K562 (cell line): ENCODE measurements around the gene ZNF407. TPM values are rescaled to one million over a fixed set of nuclear protein-coding genes. Genes with fewer than 3 reads are reported as not detected.

ENCODE experiments used
- ATAC-seq: fragments of 200-7000 bp; cut with Tn5 transposase; 3 replicates; pipeline ENCODE4 v1.9.1; 2020; ENCODE audit warnings: moderate library complexity
- BruUV-seq: library from RNA; stranded (reverse); fragments of 400-500 nt; replicated peaks from 2 replicates; lab custom pipeline; 2021; lab: Mats Ljungman, UMichigan
- CTCF ChIA-PET: fragments of 300-600 bp; formaldehyde crosslinking; extraction: SDS; loops from one replicate; lab custom pipeline; 2021; ENCODE audit warnings: low intra/inter-chr PET ratio; lab: Yijun Ruan, JAX
- POLR2A ChIA-PET: fragments of 300-600, 350-650 bp; sonication (Branson Sonifier 250); formaldehyde crosslinking; extraction: SDS; loops from one replicate; lab custom pipeline; 2021; ENCODE audit warnings: antibody characterized with exemption, inconsistent platforms; lab: Yijun Ruan, JAX
- DNase-seq, 4 experiments: peaks; one replicate each; pipeline versions ENCODE4 v3.0.0 to v3.0.0-alpha.2; 2011 to 2018; ENCODE audit warnings: low spot score in 3 of 4, mixed read lengths in 3 of 4; ENCODE audit errors: extremely low read depth in 1 of 4
- FAIRE-seq: peaks from 2 replicates; lab custom pipeline; 2011; peaks lifted over from hg19 to GRCh38; lab: Jason Lieb, UNC
- H2AFZ ChIP-seq: 2 replicates; pipeline ENCODE4 v1.6.0; 2011; ENCODE audit warnings: low read depth, low read length, control low read depth, inconsistent platforms
- H3K27ac ChIP-seq: fragments of 200-600 bp; 3 replicates; pipeline ENCODE4 v1.8.0; 2011; ENCODE audit warnings: low read depth, mild to moderate bottlenecking, control low read depth, inconsistent platforms, low read length, moderate library complexity, mixed read lengths; ENCODE audit errors: extremely low read depth
- H3K27me3 ChIP-seq, 2 experiments: fragments of 300-600 bp in 1 of 2; 2 replicates in 1 of 2; 3 replicates in 1 of 2; pipeline versions ENCODE4 v1.6.0 to v1.8.0; 2011; ENCODE audit warnings: inconsistent platforms in 2 of 2, low read length in 2 of 2, mild to moderate bottlenecking in 1 of 2, mixed read lengths in 1 of 2, moderate library complexity in 1 of 2; ENCODE audit not compliant: control insufficient read depth in 2 of 2, insufficient read depth in 2 of 2
- H3K36me3 ChIP-seq: fragments of 300-600 bp; 3 replicates; pipeline ENCODE4 v1.8.0; 2011; ENCODE audit warnings: mild to moderate bottlenecking, low read length, inconsistent platforms; ENCODE audit not compliant: control insufficient read depth, insufficient read depth
- H3K4me1 ChIP-seq, 2 experiments: fragments of 200-600 bp in 1 of 2; replicated peaks in 1 of 2; 2 replicates in 1 of 2; 3 replicates in 1 of 2; pipeline versions ENCODE4 v1.5.1 to v1.8.0; 2011; ENCODE audit warnings: inconsistent platforms in 2 of 2, low read length in 2 of 2, mild to moderate bottlenecking in 1 of 2, mixed read lengths in 1 of 2, moderate library complexity in 1 of 2; ENCODE audit not compliant: control insufficient read depth in 2 of 2, insufficient read depth in 2 of 2
- H3K4me2 ChIP-seq: 2 replicates; pipeline ENCODE4 v1.6.1; 2011; ENCODE audit warnings: low read length, control low read depth, inconsistent platforms, mixed read lengths; ENCODE audit not compliant: insufficient read depth
- H3K4me3 ChIP-seq: fragments of 200-600 bp; sonication (generic), shearing (Covaris generic); 2 replicates; pipeline ENCODE4 v1.5.1; 2016; ENCODE audit warnings: control low read depth, inconsistent platforms
- H3K79me2 ChIP-seq: fragments of 200-600 bp; 3 replicates; pipeline ENCODE4 v1.8.0; 2011; ENCODE audit warnings: low read length, inconsistent platforms; ENCODE audit not compliant: control insufficient read depth, insufficient read depth
- H3K9ac ChIP-seq, 2 experiments: 2 replicates each; pipeline versions ENCODE4 v1.6.0 to v1.6.1; 2011; ENCODE audit warnings: low read depth in 2 of 2, low read length in 2 of 2, control low read depth in 1 of 2, inconsistent platforms in 1 of 2, mild to moderate bottlenecking in 1 of 2, mixed read lengths in 1 of 2; ENCODE audit not compliant: insufficient read depth in 1 of 2
- H3K9me1 ChIP-seq: one replicate; pipeline ENCODE4 v1.6.0; 2011; ENCODE audit warnings: inconsistent platforms, mild to moderate bottlenecking, low read length, moderate library complexity; ENCODE audit not compliant: control insufficient read depth, insufficient read depth
- H3K9me3 ChIP-seq: replicated peaks from 2 replicates; pipeline ENCODE4 v1.5.1; 2011; ENCODE audit warnings: low read depth, low read length, inconsistent platforms; ENCODE audit not compliant: control insufficient read depth, insufficient read depth
- H4K20me1 ChIP-seq: replicated peaks from 2 replicates; pipeline ENCODE4 v1.6.1; 2011; ENCODE audit warnings: low read length, inconsistent platforms, mixed read lengths; ENCODE audit not compliant: control insufficient read depth, insufficient read depth
- CBX2 ChIP-seq: fragments of 200-600 bp; sonication (generic); IDR thresholded peaks from one replicate; pipeline ENCODE4 v1.6.1; 2012; ENCODE audit warnings: mild to moderate bottlenecking, low read length, inconsistent platforms; ENCODE audit not compliant: insufficient read depth, poor library complexity, severe bottlenecking
- E2F3 ChIP-seq: fragments of 250-450 bp; sonication (Bioruptor Pico); IDR thresholded peaks from 2 replicates; pipeline ENCODE4 v1.4.0; 2020; ENCODE audit warnings: mild to moderate bottlenecking
- FOXK1 ChIP-seq: sonication (generic); formaldehyde crosslinking; IDR thresholded peaks from 2 replicates; pipeline ENCODE4 v1.8.0; 2022; ENCODE audit warnings: missing genetic modification reagents, mild to moderate bottlenecking, borderline replicate concordance
- HIVEP1 ChIP-seq: fragments of 250-450 bp; sonication (Bioruptor Pico); IDR thresholded peaks from 2 replicates; pipeline ENCODE4 v1.4.0; 2020; ENCODE audit warnings: mild to moderate bottlenecking
- KDM1A ChIP-seq, 2 experiments: fragments of 450-650 bp; IDR thresholded peaks; 2 replicates each; pipeline ENCODE4 v1.6.1; 2016; ENCODE audit warnings: mild to moderate bottlenecking in 2 of 2
- MYBL2 ChIP-seq, 2 experiments: fragments of 450-650 bp in 1 of 2; sonication (generic) in 1 of 2; formaldehyde crosslinking in 1 of 2; IDR thresholded peaks; 2 replicates each; pipeline versions ENCODE4 v1.6.1 to v1.8.1; 2017 to 2022; ENCODE audit warnings: borderline replicate concordance in 1 of 2, inconsistent platforms in 1 of 2, low read depth in 1 of 2, mild to moderate bottlenecking in 1 of 2, missing genetic modification reagents in 1 of 2, moderate library complexity in 1 of 2
- NR2C2 ChIP-seq, 2 experiments: fragments of 200-800 bp in 1 of 2; sonication (Bioruptor generic) in 1 of 2; sonication (generic) in 1 of 2; formaldehyde crosslinking in 1 of 2; IDR thresholded peaks; 2 replicates each; pipeline versions ENCODE4 v1.6.1 to v1.8.0; 2016 to 2022; ENCODE audit warnings: mild to moderate bottlenecking in 1 of 2, missing compliant biosample characterization in 1 of 2, missing genetic modification characterization in 1 of 2, missing genetic modification reagents in 1 of 2
- PHF21A ChIP-seq: fragments of 450-650 bp; IDR thresholded peaks from 2 replicates; pipeline ENCODE4 v1.6.1; 2017; ENCODE audit warnings: low read depth, borderline replicate concordance
- SAP30 ChIP-seq: fragments of 200-600 bp; sonication (generic); IDR thresholded peaks from 2 replicates; pipeline ENCODE4 v1.6.1; 2012; ENCODE audit warnings: borderline replicate concordance, low read depth, mild to moderate bottlenecking, moderate library complexity, low read length, control low read depth, inconsistent platforms; ENCODE audit not compliant: insufficient read depth, poor library complexity, severe bottlenecking
- SMARCA4 ChIP-seq: fragments of 450-650 bp; IDR thresholded peaks from 2 replicates; pipeline ENCODE4 v1.6.1; 2016
- ZNF282 ChIP-seq: sonication (generic); formaldehyde crosslinking; IDR thresholded peaks from 2 replicates; pipeline ENCODE4 v1.8.1; 2023; ENCODE audit warnings: missing genetic modification reagents
- ZNF79 ChIP-seq: fragments of 250-450 bp; sonication (Bioruptor Pico); IDR thresholded peaks from 2 replicates; pipeline ENCODE4 v1.4.0; 2020; ENCODE audit warnings: low read depth, mild to moderate bottlenecking, moderate library complexity
- WGBS: fragments of 100-300 bp; shearing (Covaris generic); methylation state at CpG from one replicate; pipeline ENCODE4 v1.1.6; 2016; ENCODE audit warnings: low coverage, mixed read lengths; ENCODE audit not compliant: insufficient coverage; ENCODE audit errors: missing lambda C conversion rate; 5-methylcytosine and 5-hydroxymethylcytosine counted together
- in situ Hi-C: fragments of 300-500 bp; cut with MboI; formaldehyde crosslinking; loops from 4 replicates; pipeline ENCODE4 v1.15.0; 2018; ENCODE audit warnings: inconsistent platforms, mixed read lengths
- intact Hi-C: fragments of 100-400 bp; cut with micrococcal nuclease; formaldehyde crosslinking; loops from 2 replicates; pipeline ENCODE4 v1.14.2; 2022
- polyA plus RNA-seq, 8 experiments: library from polyadenylated mRNA; depleted of rRNA in 4 of 8; stranded (reverse) in 5 of 8; unstranded in 3 of 8; fragments of >200 nt; fragmentation: Nextera tagmentation in 2 of 8; fragmentation: Illumina TruSeq in 1 of 8; extraction: Ambion mirVana in 2 of 8; extraction: Trizol in 1 of 8; gene quantifications; 2 replicates each; pipeline versions ENCODE4 v1.2.1 to v1.2.3, GENCODE V29; 2011 to 2014; ENCODE audit warnings: inconsistent platforms in 1 of 8, missing spikeins in 1 of 8
- total RNA-seq, 7 experiments: library from RNA; depleted of rRNA in 6 of 7; stranded (reverse); fragments of >200 nt in 6 of 7; fragmentation: Illumina TruSeq in 2 of 7; extraction: Trizol in 2 of 7; gene quantifications; 2 replicates each; pipeline versions ENCODE4 v1.2.1 to v1.2.3, GENCODE V29; 2011 to 2021; ENCODE audit warnings: low replicate concordance in 1 of 7
- TF ChIP-seq, protein P1 (sequence below): fragments of 250-450 bp; sonication (Bioruptor Pico); IDR thresholded peaks from 2 replicates; pipeline ENCODE4 v1.4.0; 2020; ENCODE audit warnings: mild to moderate bottlenecking, moderate library complexity, borderline replicate concordance
- TF ChIP-seq, protein P2 (sequence below), 3 experiments: IDR thresholded peaks in 2 of 3; conservative IDR thresholded peaks in 1 of 3; 2 replicates each; pipeline ENCODE4 v1.5.1; 2011 to 2012; ENCODE audit warnings: low read length in 3 of 3, mild to moderate bottlenecking in 3 of 3, control low read depth in 2 of 3, improper control_type of control experiment in 1 of 3, inconsistent platforms in 1 of 3, low read depth in 1 of 3, mixed read lengths in 1 of 3, moderate library complexity in 1 of 3; ENCODE audit not compliant: insufficient read depth in 2 of 3

The ZNF407 gene
- total and polyA plus RNA-seq, 9 of the 15 experiments (the other 6 are each of a cell fraction or from before 2014, with no cell fraction given) = 0.21 to 5.4 (median 2.3) TPM

DNA sequence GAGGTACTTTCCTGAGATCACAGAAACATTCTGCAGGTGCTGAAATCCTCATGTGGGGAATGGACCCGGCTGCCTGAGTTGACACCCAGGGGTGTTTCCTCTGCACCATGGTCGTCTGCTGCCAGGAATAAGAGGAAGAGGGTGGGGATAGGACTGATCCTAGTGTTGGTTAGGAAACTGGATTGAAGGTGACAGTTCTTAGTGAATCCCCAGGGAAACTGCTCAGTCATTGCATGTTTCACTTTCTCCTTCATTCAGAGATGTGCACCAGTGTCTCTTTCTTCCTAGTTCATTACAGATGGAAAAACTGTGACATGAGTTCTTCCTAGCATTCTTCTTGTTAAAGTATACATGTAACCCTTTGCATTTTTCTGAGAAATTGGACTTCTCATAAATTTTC, 317.0 kb downstream of the ZNF407 start:
- no peaks in the 10 kb centered on the region for H4K20me1 ChIP-seq
- no TSS peak for BruUV-seq
- H3K79me2 ChIP-seq = no peaks in the 10 kb centered on the region
- no peaks in the 10 kb centered on the region for H3K36me3 ChIP-seq
- H3K9ac ChIP-seq = no peak overlapping the region
- no peak for ATAC-seq
- CTCF ChIA-PET = no interaction called here
- WGBS = 0% methylated on average over 2 of the region's 2 CpGs
- FAIRE-seq = no peak
- no peak overlapping the region for H2AFZ ChIP-seq
- H3K9me1 ChIP-seq = no peaks in the 10 kb centered on the region
- H3K4me2 ChIP-seq = no peak overlapping the region
- in situ Hi-C loops = no loop called here
- no peak for DNase-seq
- H3K4me3 ChIP-seq = no peak overlapping the region
- no peaks in the 10 kb centered on the region for H3K9me3 ChIP-seq
- TF ChIP-seq ZNF79 (CRISPR knock-in tag) (no peak), KDM1A (IDR thresholded peaks at IDR 0.05) (no peak), SMARCA4 (no peak), PHF21A (no peak), MYBL2 (IDR thresholded peaks at IDR 0.05; ENCODE audit: low read depth) (no peak), MYBL2 (CRISPR knock-in tag; IDR thresholded peaks at IDR 0.05; ENCODE audit: borderline replicate concordance) (no peak), E2F3 (no peak), ZNF282 (CRISPR knock-in tag) (no peak), CBX2 (no peak), NR2C2 (CRISPR knock-in tag; IDR thresholded peaks at IDR 0.05) (no peak), NR2C2 (tag; IDR thresholded peaks at IDR 0.05) (no peak), FOXK1 (CRISPR knock-in tag) (no peak), SAP30 (no peak), HIVEP1 (no peak)
- TF ChIP-seq, protein P1, sequence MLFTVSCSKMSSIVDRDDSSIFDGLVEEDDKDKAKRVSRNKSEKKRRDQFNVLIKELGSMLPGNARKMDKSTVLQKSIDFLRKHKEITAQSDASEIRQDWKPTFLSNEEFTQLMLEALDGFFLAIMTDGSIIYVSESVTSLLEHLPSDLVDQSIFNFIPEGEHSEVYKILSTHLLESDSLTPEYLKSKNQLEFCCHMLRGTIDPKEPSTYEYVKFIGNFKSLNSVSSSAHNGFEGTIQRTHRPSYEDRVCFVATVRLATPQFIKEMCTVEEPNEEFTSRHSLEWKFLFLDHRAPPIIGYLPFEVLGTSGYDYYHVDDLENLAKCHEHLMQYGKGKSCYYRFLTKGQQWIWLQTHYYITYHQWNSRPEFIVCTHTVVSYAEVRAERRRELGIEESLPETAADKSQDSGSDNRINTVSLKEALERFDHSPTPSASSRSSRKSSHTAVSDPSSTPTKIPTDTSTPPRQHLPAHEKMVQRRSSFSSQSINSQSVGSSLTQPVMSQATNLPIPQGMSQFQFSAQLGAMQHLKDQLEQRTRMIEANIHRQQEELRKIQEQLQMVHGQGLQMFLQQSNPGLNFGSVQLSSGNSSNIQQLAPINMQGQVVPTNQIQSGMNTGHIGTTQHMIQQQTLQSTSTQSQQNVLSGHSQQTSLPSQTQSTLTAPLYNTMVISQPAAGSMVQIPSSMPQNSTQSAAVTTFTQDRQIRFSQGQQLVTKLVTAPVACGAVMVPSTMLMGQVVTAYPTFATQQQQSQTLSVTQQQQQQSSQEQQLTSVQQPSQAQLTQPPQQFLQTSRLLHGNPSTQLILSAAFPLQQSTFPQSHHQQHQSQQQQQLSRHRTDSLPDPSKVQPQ (CRISPR knock-in tag) = no peak
- TF ChIP-seq, protein P2, sequence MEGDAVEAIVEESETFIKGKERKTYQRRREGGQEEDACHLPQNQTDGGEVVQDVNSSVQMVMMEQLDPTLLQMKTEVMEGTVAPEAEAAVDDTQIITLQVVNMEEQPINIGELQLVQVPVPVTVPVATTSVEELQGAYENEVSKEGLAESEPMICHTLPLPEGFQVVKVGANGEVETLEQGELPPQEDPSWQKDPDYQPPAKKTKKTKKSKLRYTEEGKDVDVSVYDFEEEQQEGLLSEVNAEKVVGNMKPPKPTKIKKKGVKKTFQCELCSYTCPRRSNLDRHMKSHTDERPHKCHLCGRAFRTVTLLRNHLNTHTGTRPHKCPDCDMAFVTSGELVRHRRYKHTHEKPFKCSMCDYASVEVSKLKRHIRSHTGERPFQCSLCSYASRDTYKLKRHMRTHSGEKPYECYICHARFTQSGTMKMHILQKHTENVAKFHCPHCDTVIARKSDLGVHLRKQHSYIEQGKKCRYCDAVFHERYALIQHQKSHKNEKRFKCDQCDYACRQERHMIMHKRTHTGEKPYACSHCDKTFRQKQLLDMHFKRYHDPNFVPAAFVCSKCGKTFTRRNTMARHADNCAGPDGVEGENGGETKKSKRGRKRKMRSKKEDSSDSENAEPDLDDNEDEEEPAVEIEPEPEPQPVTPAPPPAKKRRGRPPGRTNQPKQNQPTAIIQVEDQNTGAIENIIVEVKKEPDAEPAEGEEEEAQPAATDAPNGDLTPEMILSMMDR (IDR thresholded peaks at IDR 0.05 in 2 of 3, conservative IDR thresholded peaks at IDR 0.05 in 1 of 3; ENCODE audit: insufficient read depth in 2 of 3, low read depth in 1 of 3, low read length in 3 of 3) = no peak
- TF ChIP-seq, all 486 proteins: peak for 0
- no peaks in the 10 kb centered on the region for H3K4me1 ChIP-seq
- intact Hi-C loops = no loop called here
- no peaks in the 10 kb centered on the region for H3K27me3 ChIP-seq
- no peak overlapping the region for H3K27ac ChIP-seq
- POLR2A ChIA-PET = no interaction called here
